Liver (tissue), 9 donors: ENCODE measurements around the gene TMEM223. TPM values are rescaled to one million over a fixed set of nuclear protein-coding genes. Genes with fewer than 3 reads are reported as not detected.

Experiments used
- DNase-seq: peaks from one replicate; pipeline ENCODE4 v3.0.0-alpha.2; 2017; ENCODE audit warnings: low spot score
- H3K27ac ChIP-seq, 2 donors: one replicate each; pipeline ENCODE4 v1.7.0; 2013; ENCODE audit warnings: inconsistent platforms in 2 of 2, low read length in 2 of 2, control low read depth in 1 of 2, low read depth in 1 of 2, mild to moderate bottlenecking in 1 of 2
- H3K27me3 ChIP-seq, 4 donors: one replicate each; pipeline versions ENCODE4 v1.6.1 to v1.7.0; 2013; ENCODE audit warnings: low read length in 3 of 4, inconsistent platforms in 1 of 4, mild to moderate bottlenecking in 1 of 4, moderate library complexity in 1 of 4; ENCODE audit not compliant: control insufficient read depth in 4 of 4, insufficient read depth in 4 of 4
- H3K36me3 ChIP-seq, 4 donors: one replicate each; pipeline versions ENCODE4 v1.6.1 to v1.7.0; 2013; ENCODE audit warnings: low read length in 3 of 4, mild to moderate bottlenecking in 3 of 4, low read depth in 1 of 4, moderate library complexity in 1 of 4; ENCODE audit not compliant: control insufficient read depth in 4 of 4, insufficient read depth in 3 of 4
- H3K4me1 ChIP-seq, 4 donors: one replicate each; pipeline versions ENCODE4 v1.6.1 to v1.7.0; 2013; ENCODE audit warnings: low read length in 3 of 4, mild to moderate bottlenecking in 3 of 4, moderate library complexity in 1 of 4; ENCODE audit not compliant: control insufficient read depth in 4 of 4, insufficient read depth in 4 of 4
- H3K4me3 ChIP-seq, 3 donors: one replicate each; pipeline versions ENCODE4 v1.6.1 to v1.7.0; 2013; ENCODE audit warnings: low read length in 3 of 3, control low read depth in 1 of 3, low read depth in 1 of 3, mild to moderate bottlenecking in 1 of 3
- H3K9ac ChIP-seq, 2 donors: one replicate each; pipeline ENCODE4 v1.7.0; 2013; ENCODE audit warnings: low read length in 2 of 2, mild to moderate bottlenecking in 2 of 2, moderate library complexity in 2 of 2, control low read depth in 1 of 2, low read depth in 1 of 2
- H3K9me3 ChIP-seq, 4 donors: one replicate each; pipeline versions ENCODE4 v1.6.1 to v1.7.0; 2013; ENCODE audit warnings: low read length in 3 of 4; ENCODE audit not compliant: control insufficient read depth in 4 of 4
- ATF3 ChIP-seq: IDR thresholded peaks from 2 replicates; pipeline ENCODE4 v1.6.1; 2016; ENCODE audit warnings: antibody characterized with exemption
- CTCF ChIP-seq: fragments of 150-350 bp; IDR thresholded peaks from 2 replicates; pipeline ENCODE4 v1.5.1; 2017; ENCODE audit warnings: improper control_type of control experiment, low read depth, low read length; ENCODE audit not compliant: missing input control
- EGR1 ChIP-seq, 2 donors: IDR thresholded peaks; 2 replicates each; pipeline ENCODE4 v1.6.1; 2016 to 2018; ENCODE audit warnings: antibody characterized with exemption in 2 of 2, low read depth in 2 of 2
- FOXA1 ChIP-seq: IDR thresholded peaks from 2 replicates; pipeline ENCODE4 v1.6.1; 2016; ENCODE audit warnings: antibody characterized with exemption
- FOXA2 ChIP-seq: IDR thresholded peaks from 2 replicates; pipeline ENCODE4 v1.6.1; 2016; ENCODE audit warnings: antibody characterized with exemption
- GABPA ChIP-seq, 2 donors: IDR thresholded peaks in 1 of 2; conservative IDR thresholded peaks in 1 of 2; 2 replicates each; pipeline ENCODE4 v1.6.1; 2016; ENCODE audit warnings: antibody characterized with exemption in 2 of 2, mild to moderate bottlenecking in 1 of 2, moderate library complexity in 1 of 2
- HNF4A ChIP-seq, 2 donors: conservative IDR thresholded peaks; 2 replicates each; pipeline ENCODE4 v1.6.1; 2016; ENCODE audit warnings: antibody characterized with exemption in 2 of 2, mild to moderate bottlenecking in 2 of 2
- HNF4G ChIP-seq: IDR thresholded peaks from 2 replicates; pipeline ENCODE4 v1.6.1; 2016; ENCODE audit warnings: antibody characterized with exemption
- JUND ChIP-seq, 2 donors: IDR thresholded peaks; 2 replicates each; pipeline ENCODE4 v1.6.1; 2016; ENCODE audit warnings: antibody characterized with exemption in 2 of 2
- MAX ChIP-seq: IDR thresholded peaks from 2 replicates; pipeline ENCODE4 v1.6.1; 2016; ENCODE audit warnings: antibody characterized with exemption
- NR2F2 ChIP-seq: IDR thresholded peaks from 2 replicates; pipeline ENCODE4 v1.6.1; 2016; ENCODE audit warnings: antibody characterized with exemption
- RAD21 ChIP-seq, 2 donors: IDR thresholded peaks; 2 replicates each; pipeline ENCODE4 v1.6.1; 2016; ENCODE audit warnings: antibody characterized with exemption in 2 of 2, mild to moderate bottlenecking in 2 of 2
- REST ChIP-seq: IDR thresholded peaks from 2 replicates; pipeline ENCODE4 v1.6.1; 2016; ENCODE audit warnings: antibody characterized with exemption, mild to moderate bottlenecking
- RXRA ChIP-seq, 2 donors: IDR thresholded peaks; 2 replicates each; pipeline ENCODE4 v1.6.1; 2017 to 2018; ENCODE audit warnings: antibody characterized with exemption in 2 of 2, mild to moderate bottlenecking in 1 of 2
- SP1 ChIP-seq: IDR thresholded peaks from 2 replicates; pipeline ENCODE4 v1.6.1; 2018; ENCODE audit warnings: antibody characterized with exemption, mild to moderate bottlenecking
- TAF1 ChIP-seq: conservative IDR thresholded peaks from 2 replicates; pipeline ENCODE4 v1.6.1; 2016; ENCODE audit warnings: antibody characterized with exemption, mild to moderate bottlenecking
- YY1 ChIP-seq: IDR thresholded peaks from 2 replicates; pipeline ENCODE4 v1.6.1; 2016; ENCODE audit warnings: antibody characterized with exemption, mild to moderate bottlenecking
- ZBTB33 ChIP-seq: IDR thresholded peaks from 2 replicates; pipeline ENCODE4 v1.6.1; 2016; ENCODE audit warnings: antibody characterized with exemption
- WGBS: extraction: QIAGEN DNeasy Blood & Tissue Kit; methylation state at CpG from one replicate; pipeline ENCODE4 v1.1.7; 2013; 5-methylcytosine and 5-hydroxymethylcytosine counted together
- polyA plus RNA-seq, 2 donors: library from polyadenylated mRNA; stranded (reverse) in 1 of 2; unstranded in 1 of 2; fragments of 200-250 nt in 1 of 2; fragments of >200 nt in 1 of 2; fragmentation: Nextera tagmentation in 1 of 2; extraction: Ambion mirVana in 1 of 2; gene quantifications; one replicate each; pipeline versions ENCODE4 v1.2.1 to v1.2.3, GENCODE V29; 2013 to 2015
- total RNA-seq, 2 donors: library from RNA; depleted of rRNA; stranded (reverse); fragments of >200 nt; gene quantifications; one replicate each; pipeline ENCODE4 v1.2.3, GENCODE V29; 2014
- donor health status: healthy.
- donor health status: healthy.
- donor health status: healthy.
- donor health status: healthy.
- donor health status: healthy.

TMEM223 gene
- total and polyA plus RNA-seq, 4 donors, result 9.2 to 23.8 (median 13.0) TPM

- Histone ChIP-seq H3K4me3 (peak overlapping the region; percentile 85 to 92 (median 89)), H3K9me3 (no peaks in the 10 kb centered on the region), H3K36me3 (peaks cover 0 to 20% (median 6%) of the 10 kb centered on the region in 4 donors), H3K27ac (peak overlapping the region; percentile 80 to 91), H3K9ac (peak overlapping the region; percentile 4 to 69), H3K27me3 (no peaks in the 10 kb centered on the region), H3K4me1 (peaks cover 2 to 44% (median 35%) of the 10 kb centered on the region in 4 donors)
- TF ChIP-seq FOXA1 (no peak), ZBTB33 (no peak), REST (no peak), TAF1 (no peak), EGR1 (IDR thresholded peaks at IDR 0.05; ENCODE audit: low read depth in 2 of 2) (no peak), ATF3 (no peak), YY1 (no peak), MAX (no peak), CTCF (peak; percentile 94), RAD21 (IDR thresholded peaks at IDR 0.05) (peak; percentile 72 to 80), HNF4A (conservative IDR thresholded peaks at IDR 0.05) (no peak), FOXA2 (no peak), GABPA (IDR thresholded peaks at IDR 0.05 in 1 of 2, conservative IDR thresholded peaks at IDR 0.05 in 1 of 2) (no peak), JUND (IDR thresholded peaks at IDR 0.05) (no peak), HNF4G (no peak), SP1 (no peak), NR2F2 (no peak), RXRA (IDR thresholded peaks at IDR 0.05) (peak in 1 of 2 donors; percentile 57)
- peak; percentile 93 for DNase-seq
- WGBS, result 1% methylated on average over 51 of the region's 51 CpGs
Observed at GRCh38 chr11:62786318-62787004, 5.3 kb downstream of the TMEM223 start.
